ENCODE measurements around the gene AP5S1. TPM values are rescaled to one million over a fixed set of nuclear protein-coding genes. Genes with fewer than 3 reads are reported as not detected.
"Not testable (repeated sequence)": the region's sequence is repeated elsewhere in the genome, so short reads cannot be mapped to it uniquely, and the experiment has no call there.

AP5S1 gene
- total RNA-seq, 2 experiments from 2014 or later = 6.0 TPM

- Mint-ChIP-seq H3K9me3 (no peaks in the 10 kb centered on the region), H3K27ac (no peak overlapping the region), H3K27me3 (no peaks in the 10 kb centered on the region), H3K4me1 (ENCODE audit: low read depth) (peaks cover 13% of the 10 kb centered on the region), H3K4me3 (no peak overlapping the region), H3K36me3 (ENCODE audit: low read depth) (peaks cover 58% of the 10 kb centered on the region)
- no peaks in the 10 kb centered on the region for H3K27me3 ChIP-seq (ENCODE audit: control insufficient read depth in 1 of 2, insufficient read depth in 2 of 2, low read length in 2 of 2)
- no peak for DNase-seq
- H3K36me3 ChIP-seq (ENCODE audit: insufficient read depth, low read length) = peaks cover 44% of the 10 kb centered on the region
- TF ChIP-seq, protein P1, sequence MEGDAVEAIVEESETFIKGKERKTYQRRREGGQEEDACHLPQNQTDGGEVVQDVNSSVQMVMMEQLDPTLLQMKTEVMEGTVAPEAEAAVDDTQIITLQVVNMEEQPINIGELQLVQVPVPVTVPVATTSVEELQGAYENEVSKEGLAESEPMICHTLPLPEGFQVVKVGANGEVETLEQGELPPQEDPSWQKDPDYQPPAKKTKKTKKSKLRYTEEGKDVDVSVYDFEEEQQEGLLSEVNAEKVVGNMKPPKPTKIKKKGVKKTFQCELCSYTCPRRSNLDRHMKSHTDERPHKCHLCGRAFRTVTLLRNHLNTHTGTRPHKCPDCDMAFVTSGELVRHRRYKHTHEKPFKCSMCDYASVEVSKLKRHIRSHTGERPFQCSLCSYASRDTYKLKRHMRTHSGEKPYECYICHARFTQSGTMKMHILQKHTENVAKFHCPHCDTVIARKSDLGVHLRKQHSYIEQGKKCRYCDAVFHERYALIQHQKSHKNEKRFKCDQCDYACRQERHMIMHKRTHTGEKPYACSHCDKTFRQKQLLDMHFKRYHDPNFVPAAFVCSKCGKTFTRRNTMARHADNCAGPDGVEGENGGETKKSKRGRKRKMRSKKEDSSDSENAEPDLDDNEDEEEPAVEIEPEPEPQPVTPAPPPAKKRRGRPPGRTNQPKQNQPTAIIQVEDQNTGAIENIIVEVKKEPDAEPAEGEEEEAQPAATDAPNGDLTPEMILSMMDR (IDR thresholded peaks at IDR 0.05) = no peak
- H3K4me1 ChIP-seq (ENCODE audit: insufficient read depth, low read length) = peaks cover 10% of the 10 kb centered on the region
- ChIA-PET POLR2A (interaction anchor here (1.5 kb wide), 1 partner anchor 30 kb away, joined by 3 read pairs; the partner anchor contains the start of gene CDC25B), CTCF (no interaction called here)
- intact Hi-C loops (cut with DNase I, micrococcal nuclease) = no loop called here
- H3K27ac ChIP-seq (ENCODE audit: low read depth in 1 of 2, low read length in 2 of 2) = no peak overlapping the region
- ATAC-seq (ENCODE audit: poor library complexity) = no peak
- H3K4me3 ChIP-seq (ENCODE audit: low read length) = no peak overlapping the region
- H3K9me3 ChIP-seq (ENCODE audit: control insufficient read depth in 1 of 2, insufficient read depth in 1 of 2, low read length in 2 of 2) = no peaks in the 10 kb centered on the region
Observed at GRCh38 chr20:3825526-3825925, 5.2 kb downstream of the AP5S1 start.

DNA sequence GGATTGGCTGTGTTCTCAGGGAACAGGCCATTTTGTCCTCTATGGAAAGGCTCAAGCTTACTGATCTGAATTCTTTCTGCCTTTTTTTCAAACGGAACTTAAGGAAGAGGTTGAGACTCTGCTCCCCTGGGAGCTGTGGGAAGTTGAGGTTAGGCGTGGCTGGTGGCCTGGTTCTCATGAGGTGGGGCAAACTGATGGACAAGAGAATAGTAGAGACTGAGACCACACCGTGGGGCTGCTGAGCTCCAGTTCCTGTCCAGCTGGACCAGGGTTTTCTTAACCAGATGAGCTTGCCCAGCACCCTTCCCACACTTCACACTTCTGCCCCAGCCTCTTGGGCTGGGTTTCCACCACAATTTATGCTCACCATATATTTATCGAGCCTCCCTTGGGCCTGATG lies 6.1 kb downstream of the AP5S1 start:
- Histone ChIP-seq H3K27me3 (ENCODE audit: control insufficient read depth in 1 of 2, insufficient read depth in 2 of 2, low read length in 2 of 2) (no peaks in the 10 kb centered on the region), H3K9me3 (ENCODE audit: control insufficient read depth in 1 of 2, insufficient read depth in 1 of 2, low read length in 2 of 2) (no peaks in the 10 kb centered on the region), H3K4me3 (ENCODE audit: low read length) (no peak overlapping the region), H3K36me3 (ENCODE audit: insufficient read depth, low read length) (peaks cover 44% of the 10 kb centered on the region), H3K27ac (ENCODE audit: low read depth in 1 of 2, low read length in 2 of 2) (no peak overlapping the region), H3K4me1 (ENCODE audit: insufficient read depth, low read length) (peaks cover 3% of the 10 kb centered on the region)
- Mint-ChIP-seq H3K4me1 (ENCODE audit: low read depth) (peaks cover 6% of the 10 kb centered on the region), H3K27ac (no peak overlapping the region), H3K36me3 (ENCODE audit: low read depth) (peaks cover 51% of the 10 kb centered on the region), H3K27me3 (no peaks in the 10 kb centered on the region), H3K9me3 (no peaks in the 10 kb centered on the region), H3K4me3 (no peak overlapping the region)
- POLR2A ChIA-PET = interaction anchor here (1.5 kb wide), 1 partner anchor 31 kb away, joined by 3 read pairs; the partner anchor contains the start of gene CDC25B
- CTCF ChIA-PET = interaction anchor here (1.3 kb wide), 1 partner anchor 28 kb away, joined by 3 read pairs; no protein-coding TSS in a partner anchor
- TF ChIP-seq, protein P1 (IDR thresholded peaks at IDR 0.05) = no peak
- no peak for DNase-seq
- intact Hi-C loops (cut with DNase I, micrococcal nuclease) = no loop called here
- ATAC-seq (ENCODE audit: poor library complexity) = no peak

DNA sequence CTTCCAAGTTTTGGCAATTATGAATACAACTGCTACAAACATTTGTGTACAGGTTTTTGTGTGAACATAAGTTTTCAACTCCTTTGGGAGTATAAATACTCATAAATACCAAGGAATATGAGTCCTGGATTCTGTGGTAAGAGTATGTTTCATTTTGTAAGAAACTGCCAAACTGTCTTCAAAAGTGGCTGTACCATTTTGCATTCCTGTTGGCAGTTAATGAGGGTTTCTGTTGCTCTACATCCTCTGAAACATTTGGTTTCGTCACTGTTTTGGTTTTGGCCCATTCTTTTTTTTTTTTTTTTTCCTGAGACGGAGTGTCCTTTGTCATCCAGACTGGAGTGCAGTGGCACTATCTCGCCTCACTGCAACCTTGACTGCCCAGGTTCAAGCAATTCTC lies 8.5 kb downstream of the AP5S1 start:
- Mint-ChIP-seq H3K27ac (no peak overlapping the region), H3K4me3 (no peak overlapping the region), H3K36me3 (ENCODE audit: low read depth) (peaks cover 30% of the 10 kb centered on the region), H3K27me3 (no peaks in the 10 kb centered on the region), H3K4me1 (ENCODE audit: low read depth) (no peaks in the 10 kb centered on the region), H3K9me3 (no peaks in the 10 kb centered on the region)
- ChIA-PET CTCF (no interaction called here), POLR2A (interaction anchor here (0.7 kb wide), 1 partner anchor 161 kb away, joined by 5 read pairs; no protein-coding TSS in a partner anchor)
- DNase-seq = no peak
- intact Hi-C loops (cut with DNase I, micrococcal nuclease) = no loop called here
- no peak overlapping the region for H3K4me3 ChIP-seq (ENCODE audit: low read length)
- TF ChIP-seq, protein P1 (IDR thresholded peaks at IDR 0.05) = no peak
- no peaks in the 10 kb centered on the region for H3K4me1 ChIP-seq (ENCODE audit: insufficient read depth, low read length)
- no peaks in the 10 kb centered on the region for H3K9me3 ChIP-seq (ENCODE audit: control insufficient read depth in 1 of 2, insufficient read depth in 1 of 2, low read length in 2 of 2)
- H3K27me3 ChIP-seq (ENCODE audit: control insufficient read depth in 1 of 2, insufficient read depth in 2 of 2, low read length in 2 of 2) = no peaks in the 10 kb centered on the region
- no peak for ATAC-seq (ENCODE audit: poor library complexity)
- H3K36me3 ChIP-seq (ENCODE audit: insufficient read depth, low read length) = peaks cover 29% of the 10 kb centered on the region
- no peak overlapping the region for H3K27ac ChIP-seq (ENCODE audit: low read depth in 1 of 2, low read length in 2 of 2)

- not testable (repeated sequence) for H3K27ac Mint-ChIP-seq
Observed at GRCh38 chr20:3829891-3830290, 9.5 kb downstream of the AP5S1 start.

More at GRCh38 chr20:3829891-3830290, 9.5 kb downstream of the AP5S1 start:
- intact Hi-C loops (cut with DNase I, micrococcal nuclease); H3K4me1 ChIP-seq (ENCODE audit: insufficient read depth, low read length); H3K27me3 ChIP-seq (ENCODE audit: control insufficient read depth in 1 of 2, insufficient read depth in 2 of 2, low read length in 2 of 2); H3K4me1 Mint-ChIP-seq (ENCODE audit: low read depth); DNase-seq; H3K27ac ChIP-seq (ENCODE audit: low read depth in 1 of 2, low read length in 2 of 2); H3K4me3 ChIP-seq (ENCODE audit: low read length); ATAC-seq (ENCODE audit: poor library complexity); H3K9me3 ChIP-seq (ENCODE audit: control insufficient read depth in 1 of 2, insufficient read depth in 1 of 2, low read length in 2 of 2); H3K27me3 Mint-ChIP-seq; H3K9me3 Mint-ChIP-seq; H3K4me3 Mint-ChIP-seq: not testable (repeated sequence)
- POLR2A ChIA-PET = interaction anchor here (0.7 kb wide), 1 partner anchor 160 kb away, joined by 5 read pairs; no protein-coding TSS in a partner anchor
- peaks cover 19% of the 10 kb centered on the region for H3K36me3 ChIP-seq (ENCODE audit: insufficient read depth, low read length)
- peaks cover 26% of the 10 kb centered on the region for H3K36me3 Mint-ChIP-seq (ENCODE audit: low read depth)
- CTCF ChIA-PET = interaction anchor here (0.6 to 0.7 kb wide), 2 partner anchors 9 to 157 kb away, joined by 3 to 4 read pairs; partner anchors contain the start of gene AP5S1
